Activated B cell treated with CpG ODN at 0.5 μM for 24 hours (primary cell): ENCODE measurements around the gene RTL3. TPM values are rescaled to one million over a fixed set of nuclear protein-coding genes. Genes with fewer than 3 reads are reported as not detected.
"Not testable (repeated sequence)": the region's sequence is repeated elsewhere in the genome, so short reads cannot be mapped to it uniquely, and the experiment has no call there.

Source experiments
- ATAC-seq: fragments of 200-7000 bp; cut with Tn5 transposase; one replicate; pipeline ENCODE4 v1.10.0; 2021; ENCODE audit warnings: low read depth, mild to moderate bottlenecking, moderate library complexity
- CTCF ChIA-PET: fragments of 350-600 bp; sonication (Branson Sonifier 250); formaldehyde crosslinking; loops from one replicate; lab custom pipeline; 2021; ENCODE audit warnings: antibody characterized with exemption; lab: Charles Lee
- POLR2A ChIA-PET: fragments of 350-600 bp; sonication (Branson Sonifier 250); formaldehyde crosslinking; loops from one replicate; lab custom pipeline; 2021; ENCODE audit warnings: antibody characterized with exemption; lab: Charles Lee
- DNase-seq: peaks from one replicate; pipeline ENCODE4 v3.0.0; 2022
- H3K27ac Mint-ChIP-seq: one replicate; pipeline ENCODE4 v1.8.0; 2020; ENCODE audit warnings: mixed read lengths
- H3K27me3 Mint-ChIP-seq: one replicate; pipeline ENCODE4 v1.8.0; 2021; ENCODE audit warnings: mixed read lengths
- H3K36me3 Mint-ChIP-seq: one replicate; pipeline ENCODE4 v1.8.0; 2021; ENCODE audit warnings: low read depth, mixed read lengths
- H3K4me1 Mint-ChIP-seq: one replicate; pipeline ENCODE4 v1.8.0; 2021; ENCODE audit warnings: mixed read lengths
- H3K4me3 Mint-ChIP-seq: one replicate; pipeline ENCODE4 v1.8.0; 2020; ENCODE audit warnings: mild to moderate bottlenecking, mixed read lengths
- H3K9me3 Mint-ChIP-seq: one replicate; pipeline ENCODE4 v1.8.0; 2020; ENCODE audit warnings: mixed read lengths
- CTCF ChIP-seq: fragments of 200-600 bp; IDR thresholded peaks from one replicate; pipeline ENCODE4 v1.8.0; 2022; ENCODE audit warnings: antibody characterized with exemption, mild to moderate bottlenecking
- intact Hi-C: fragments of 100-400 bp; cut with micrococcal nuclease; formaldehyde crosslinking; loops from one replicate; pipeline ENCODE4 v1.15.1; 2024
- total RNA-seq: library from RNA; stranded (reverse); gene quantifications from 2 replicates; pipeline ENCODE4 v1.2.3, GENCODE V29; 2022

Gene RTL3
- total RNA-seq, 1 donor from 2014 or later: not detected

- TF ChIP-seq CTCF: no peak
- intact Hi-C loops: no loop called here
- H3K4me3 Mint-ChIP-seq: no peak overlapping the region
- ChIA-PET CTCF (no interaction called here), POLR2A (no interaction called here)
- H3K4me1 Mint-ChIP-seq: peaks cover 12% of the 10 kb centered on the region
- no peak overlapping the region for H3K27ac Mint-ChIP-seq
- ATAC-seq (no peak), DNase-seq (no peak)
- no peaks in the 10 kb centered on the region for H3K27me3 Mint-ChIP-seq
- H3K36me3 Mint-ChIP-seq: peaks cover 2% of the 10 kb centered on the region
- peaks cover 7% of the 10 kb centered on the region for H3K9me3 Mint-ChIP-seq
Observed at GRCh38 chrX:78650906-78651437, 8.2 kb downstream of the RTL3 start.

- Mint-ChIP-seq H3K27me3 (no peaks in the 10 kb centered on the region), H3K9me3 (peaks cover 10% of the 10 kb centered on the region), H3K36me3 (peaks cover 4% of the 10 kb centered on the region), H3K27ac (no peak overlapping the region), H3K4me1 (no peaks in the 10 kb centered on the region), H3K4me3 (no peak overlapping the region)
- no peak for TF ChIP-seq CTCF
- ChIA-PET POLR2A (no interaction called here), CTCF (no interaction called here)
- intact Hi-C loops: no loop called here
- DNase-seq (no peak), ATAC-seq (no peak)
Observed at GRCh38 chrX:78643874-78644273, 15.3 kb downstream of the RTL3 start.

- no peak overlapping the region for H3K27ac Mint-ChIP-seq
- no peaks in the 10 kb centered on the region for H3K4me1 Mint-ChIP-seq
- H3K27me3 Mint-ChIP-seq: no peaks in the 10 kb centered on the region
- no peak for ATAC-seq
- DNase-seq: no peak
- no peak for TF ChIP-seq CTCF
- ChIA-PET CTCF (no interaction called here), POLR2A (no interaction called here)
- intact Hi-C loops: no loop called here
- H3K9me3 Mint-ChIP-seq: peaks cover 8% of the 10 kb centered on the region
- no peak overlapping the region for H3K4me3 Mint-ChIP-seq
- H3K36me3 Mint-ChIP-seq: peaks cover 4% of the 10 kb centered on the region
Observed at GRCh38 chrX:78643096-78643495, 16.0 kb downstream of the RTL3 start.

GRCh38 chrX:78636096-78636495 lies 23.0 kb downstream of the RTL3 start:
- intact Hi-C loops, H3K27ac Mint-ChIP-seq, POLR2A ChIA-PET, H3K4me3 Mint-ChIP-seq, CTCF ChIA-PET, ATAC-seq, DNase-seq, H3K4me1 Mint-ChIP-seq, H3K36me3 Mint-ChIP-seq, H3K27me3 Mint-ChIP-seq, H3K9me3 Mint-ChIP-seq: not testable (repeated sequence)

GRCh38 chrX:78624962-78625909 lies 33.9 kb downstream of the RTL3 start:
- peak overlapping the region; percentile 8 for H3K27ac Mint-ChIP-seq
- no peak for TF ChIP-seq CTCF
- intact Hi-C loops: no loop called here
- no peak for DNase-seq
- H3K4me1 Mint-ChIP-seq: no peaks in the 10 kb centered on the region
- no peaks in the 10 kb centered on the region for H3K9me3 Mint-ChIP-seq
- no peak for ATAC-seq
- ChIA-PET CTCF (no interaction called here), POLR2A (no interaction called here)
- no peak overlapping the region for H3K4me3 Mint-ChIP-seq
- no peaks in the 10 kb centered on the region for H3K36me3 Mint-ChIP-seq
- H3K27me3 Mint-ChIP-seq: no peaks in the 10 kb centered on the region
